Testis (tissue), 2 donors: ENCODE results near the gene SLC25A33.

Experiments used
- CTCF ChIP-seq, 3 experiments: fragments of 450-650 bp in 2 of 3; fragments of 200-600 bp in 1 of 3; sonication (generic) in 1 of 3; IDR thresholded peaks; one replicate each; pipeline ENCODE4 v1.5.1; 2016 to 2019; ENCODE audit warnings: antibody characterized with exemption in 3 of 3, mild to moderate bottlenecking in 2 of 3, moderate library complexity in 1 of 3
- POLR2A ChIP-seq: fragments of 450-650 bp; IDR thresholded peaks from one replicate; pipeline ENCODE4 v1.6.1; 2017; ENCODE audit warnings: antibody characterized with exemption, mild to moderate bottlenecking, moderate library complexity

- TF ChIP-seq CTCF (IDR thresholded peaks at IDR 0.05) (no peak), POLR2A (no peak)
Measured at GRCh38 chr1:9590201-9590600, 50.9 kb downstream of the SLC25A33 start.
